ENCODE measurements around the gene SFTPD. TPM values are rescaled to one million over a fixed set of nuclear protein-coding genes. Genes with fewer than 3 reads are reported as not detected.

Gene SFTPD
- total RNA-seq, 5 donors from 2014 or later (not counting 1 experiment from before 2014, with no cell fraction given), result 0.79 to 1.1 (median 0.85) TPM; not detected in 2

GRCh38 chr10:79941146-79941545, 7.8 kb downstream of the SFTPD start:
- Mint-ChIP-seq H3K9me3 (no peaks in the 10 kb centered on the region), H3K36me3 (no peaks in the 10 kb centered on the region), H3K27ac (no peak overlapping the region), H3K4me3 (no peak overlapping the region), H3K4me1 (peaks cover 12 to 18% (median 15%) of the 10 kb centered on the region in 3 donors), H3K27me3 (peaks cover 14 to 16% of the 10 kb centered on the region in 2 donors)
- no peaks in the 10 kb centered on the region for H3K9me3 ChIP-seq
- no peak for ATAC-seq (replicated peaks in 1 of 4)
- ChIA-PET POLR2A (no interaction called here), CTCF (no interaction called here)
- no peak overlapping the region for H3K27ac ChIP-seq (ENCODE audit: low read length)
- H3K4me3 ChIP-seq (ENCODE audit: control insufficient read depth in 1 of 2, extremely low read depth in 1 of 2, low read length in 1 of 2), result no peak overlapping the region
- H3K27me3 ChIP-seq (replicated peaks in 1 of 2; ENCODE audit: control insufficient read depth in 2 of 2, extremely low read depth in 1 of 2, insufficient read depth in 2 of 2, low read length in 1 of 2), result peaks cover 0 to 35% of the 10 kb centered on the region in 2 experiments
- 100% methylated on average over 2 of the region's 4 CpGs for WGBS (ENCODE audit: insufficient coverage)
- no peak for DNase-seq
- H3K4me1 ChIP-seq (ENCODE audit: control insufficient read depth in 1 of 2, extremely low read depth in 1 of 2, insufficient read depth in 2 of 2, low read length in 2 of 2), result peaks cover 4 to 5% of the 10 kb centered on the region in 2 experiments
- H3K36me3 ChIP-seq (ENCODE audit: control insufficient read depth in 2 of 2, extremely low read depth in 1 of 2, insufficient read depth in 1 of 2, low read length in 1 of 2), result no peaks in the 10 kb centered on the region

DNA sequence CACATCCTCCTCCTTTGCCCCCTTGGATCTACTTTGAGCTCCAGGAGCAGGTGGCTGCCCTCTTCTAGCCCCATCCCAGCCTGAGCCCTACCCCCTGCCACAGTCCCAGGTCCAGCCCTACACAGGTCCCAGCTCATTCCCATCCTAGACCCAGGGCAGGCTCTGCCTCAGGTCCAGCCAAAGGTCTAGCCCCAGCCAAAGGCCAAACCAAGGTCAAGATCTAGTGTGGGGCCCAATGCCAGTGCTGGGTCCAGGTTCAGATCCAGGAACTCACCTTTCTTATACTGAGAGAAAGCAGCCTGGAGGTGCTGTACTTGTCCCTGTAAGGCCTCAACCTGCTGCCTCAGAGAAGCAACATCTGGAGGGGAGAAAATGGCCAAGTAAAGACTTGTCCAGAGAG, 8.5 kb downstream of the SFTPD start:
- Histone ChIP-seq H3K9me3 (no peaks in the 10 kb centered on the region), H3K27me3 (replicated peaks in 1 of 2; ENCODE audit: control insufficient read depth in 2 of 2, extremely low read depth in 1 of 2, insufficient read depth in 2 of 2, low read length in 1 of 2) (peaks cover 0 to 32% of the 10 kb centered on the region in 2 experiments), H3K36me3 (ENCODE audit: control insufficient read depth in 2 of 2, extremely low read depth in 1 of 2, insufficient read depth in 1 of 2, low read length in 1 of 2) (no peaks in the 10 kb centered on the region), H3K4me3 (ENCODE audit: control insufficient read depth in 1 of 2, extremely low read depth in 1 of 2, low read length in 1 of 2) (no peak overlapping the region), H3K27ac (ENCODE audit: low read length) (no peak overlapping the region), H3K4me1 (ENCODE audit: control insufficient read depth in 1 of 2, extremely low read depth in 1 of 2, insufficient read depth in 2 of 2, low read length in 2 of 2) (peaks cover 4 to 5% of the 10 kb centered on the region in 2 experiments)
- DNase-seq (no peak), ATAC-seq (replicated peaks in 1 of 4) (no peak)
- Mint-ChIP-seq H3K9me3 (no peaks in the 10 kb centered on the region), H3K36me3 (no peaks in the 10 kb centered on the region), H3K4me3 (no peak overlapping the region), H3K27me3 (peaks cover 14 to 18% of the 10 kb centered on the region in 2 donors), H3K27ac (no peak overlapping the region), H3K4me1 (peaks cover 12 to 18% (median 15%) of the 10 kb centered on the region in 3 donors)
- POLR2A ChIA-PET, result no interaction called here
- CTCF ChIA-PET, result no interaction called here

- no peaks in the 10 kb centered on the region for H3K9me3 Mint-ChIP-seq
- ChIA-PET CTCF (no interaction called here), POLR2A (no interaction called here)
- Histone ChIP-seq H3K27me3 (replicated peaks in 1 of 2; ENCODE audit: control insufficient read depth in 2 of 2, extremely low read depth in 1 of 2, insufficient read depth in 2 of 2, low read length in 1 of 2) (peaks cover 0 to 32% of the 10 kb centered on the region in 2 experiments), H3K4me1 (ENCODE audit: control insufficient read depth in 1 of 2, extremely low read depth in 1 of 2, insufficient read depth in 2 of 2, low read length in 2 of 2) (peaks cover 4 to 5% of the 10 kb centered on the region in 2 experiments), H3K27ac (ENCODE audit: low read length) (no peak overlapping the region), H3K4me3 (ENCODE audit: control insufficient read depth in 1 of 2, extremely low read depth in 1 of 2, low read length in 1 of 2) (no peak overlapping the region), H3K9me3 (no peaks in the 10 kb centered on the region), H3K36me3 (ENCODE audit: control insufficient read depth in 2 of 2, extremely low read depth in 1 of 2, insufficient read depth in 1 of 2, low read length in 1 of 2) (no peaks in the 10 kb centered on the region)
- no peaks in the 10 kb centered on the region for H3K36me3 Mint-ChIP-seq
- no peak for ATAC-seq (replicated peaks in 1 of 4)
- 100% methylated on average over 2 of the region's 2 CpGs for WGBS (ENCODE audit: insufficient coverage)
- peaks cover 17 to 22% of the 10 kb centered on the region in 2 donors for H3K27me3 Mint-ChIP-seq
- no peak for DNase-seq
- H3K27ac Mint-ChIP-seq, result no peak overlapping the region
- H3K4me1 Mint-ChIP-seq, result peaks cover 12 to 18% (median 15%) of the 10 kb centered on the region in 3 donors
- no peak overlapping the region for H3K4me3 Mint-ChIP-seq
These were observed 8.9 kb downstream of the SFTPD start for GRCh38 chr10:79939969-79940368.

- H3K36me3 Mint-ChIP-seq, result no peaks in the 10 kb centered on the region
- no peaks in the 10 kb centered on the region for H3K9me3 ChIP-seq
- H3K4me1 ChIP-seq (ENCODE audit: control insufficient read depth in 1 of 2, extremely low read depth in 1 of 2, insufficient read depth in 2 of 2, low read length in 2 of 2), result peaks cover 4 to 5% of the 10 kb centered on the region in 2 experiments
- H3K27me3 ChIP-seq (replicated peaks in 1 of 2; ENCODE audit: control insufficient read depth in 2 of 2, extremely low read depth in 1 of 2, insufficient read depth in 2 of 2, low read length in 1 of 2), result peaks cover 0 to 29% of the 10 kb centered on the region in 2 experiments
- CTCF ChIA-PET, result no interaction called here
- H3K9me3 Mint-ChIP-seq, result no peaks in the 10 kb centered on the region
- POLR2A ChIA-PET, result no interaction called here
- no peaks in the 10 kb centered on the region for H3K36me3 ChIP-seq (ENCODE audit: control insufficient read depth in 2 of 2, extremely low read depth in 1 of 2, insufficient read depth in 1 of 2, low read length in 1 of 2)
- no peak overlapping the region for H3K27ac ChIP-seq (ENCODE audit: low read length)
- WGBS (ENCODE audit: insufficient coverage), result 29% methylated on average over 4 of the region's 6 CpGs
- no peak overlapping the region for H3K4me3 Mint-ChIP-seq
- H3K4me3 ChIP-seq (ENCODE audit: control insufficient read depth in 1 of 2, extremely low read depth in 1 of 2, low read length in 1 of 2), result no peak overlapping the region
- DNase-seq (peak in 13 of 35 experiments; percentile 3 to 56 (median 11)), ATAC-seq (replicated peaks in 1 of 4) (peak in 1 of 4 experiments; percentile 14)
- no peak overlapping the region for H3K27ac Mint-ChIP-seq
- peaks cover 17 to 24% of the 10 kb centered on the region in 2 donors for H3K27me3 Mint-ChIP-seq
- H3K4me1 Mint-ChIP-seq, result peaks cover 12 to 18% (median 15%) of the 10 kb centered on the region in 3 donors
These were observed 10.0 kb downstream of the SFTPD start for GRCh38 chr10:79938728-79939406.

- peaks cover 12 to 18% (median 15%) of the 10 kb centered on the region in 3 donors for H3K4me1 Mint-ChIP-seq
- H3K9me3 Mint-ChIP-seq, result no peaks in the 10 kb centered on the region
- H3K36me3 Mint-ChIP-seq, result no peaks in the 10 kb centered on the region
- POLR2A ChIA-PET, result no interaction called here
- 94% methylated on average over 7 of the region's 10 CpGs for WGBS (ENCODE audit: insufficient coverage)
- Histone ChIP-seq H3K4me1 (ENCODE audit: control insufficient read depth in 1 of 2, extremely low read depth in 1 of 2, insufficient read depth in 2 of 2, low read length in 2 of 2) (peaks cover 4 to 5% of the 10 kb centered on the region in 2 experiments), H3K27me3 (replicated peaks in 1 of 2; ENCODE audit: control insufficient read depth in 2 of 2, extremely low read depth in 1 of 2, insufficient read depth in 2 of 2, low read length in 1 of 2) (peaks cover 0 to 24% of the 10 kb centered on the region in 2 experiments), H3K9me3 (no peaks in the 10 kb centered on the region), H3K4me3 (ENCODE audit: control insufficient read depth in 1 of 2, extremely low read depth in 1 of 2, low read length in 1 of 2) (no peak overlapping the region), H3K36me3 (ENCODE audit: control insufficient read depth in 2 of 2, extremely low read depth in 1 of 2, insufficient read depth in 1 of 2, low read length in 1 of 2) (no peaks in the 10 kb centered on the region), H3K27ac (ENCODE audit: low read length) (no peak overlapping the region)
- CTCF ChIA-PET, result no interaction called here
- no peak overlapping the region for H3K27ac Mint-ChIP-seq
- DNase-seq, result no peak
- H3K4me3 Mint-ChIP-seq, result no peak overlapping the region
- peaks cover 18 to 21% of the 10 kb centered on the region in 2 donors for H3K27me3 Mint-ChIP-seq
- no peak for ATAC-seq (replicated peaks in 1 of 4)
These were observed 11.2 kb downstream of the SFTPD start for GRCh38 chr10:79937701-79938151.

DNA sequence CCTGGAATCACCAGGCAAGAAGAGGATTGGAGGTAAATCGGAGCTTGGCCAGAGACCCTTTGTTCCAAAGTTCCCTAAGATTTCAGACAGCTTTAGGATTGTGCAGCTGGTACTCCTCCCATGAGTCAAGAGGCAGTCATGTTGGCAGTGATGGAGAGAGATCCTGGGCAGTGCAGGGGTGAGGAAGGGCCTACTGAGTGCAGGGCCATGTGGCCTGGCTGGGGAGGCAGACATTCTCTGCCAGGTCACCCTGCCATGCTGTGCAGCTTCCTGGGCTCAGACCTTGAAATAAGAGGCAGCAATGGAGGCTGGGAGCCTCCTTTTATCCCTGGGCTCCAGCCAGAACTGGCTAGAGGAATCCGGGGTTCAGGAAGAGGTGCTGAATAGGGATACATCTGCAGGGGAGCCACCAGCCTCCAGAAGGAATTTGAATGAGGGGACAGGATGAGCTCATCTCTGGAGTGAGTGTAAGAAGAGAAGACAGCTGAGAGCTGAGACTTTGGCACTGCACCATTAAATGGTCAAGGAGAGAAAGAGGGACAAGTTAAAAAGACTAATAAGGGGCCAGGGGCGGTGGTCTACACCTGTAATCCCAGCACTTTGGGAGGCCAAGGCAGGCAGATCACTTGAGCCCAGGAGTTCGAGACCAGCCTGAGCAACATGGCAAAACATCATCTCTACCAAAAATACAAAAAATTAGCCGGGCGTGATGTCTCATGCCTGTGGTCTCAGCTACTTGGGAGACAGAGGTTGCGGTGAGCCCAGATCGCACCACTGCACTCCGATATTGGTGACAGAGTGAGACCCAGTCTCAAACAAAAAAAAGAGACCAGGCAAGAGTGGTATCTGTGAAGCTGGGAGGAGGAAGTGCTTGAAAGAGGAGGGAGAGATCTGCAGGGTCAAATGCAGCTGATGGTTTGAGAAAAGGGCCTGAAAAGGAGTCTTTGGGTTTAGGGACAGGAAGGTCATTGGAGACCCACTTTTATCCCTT, 12.0 kb downstream of the SFTPD start:
- no peak overlapping the region for H3K4me3 Mint-ChIP-seq
- peaks cover 18 to 26% of the 10 kb centered on the region in 2 donors for H3K27me3 Mint-ChIP-seq
- H3K36me3 ChIP-seq (ENCODE audit: control insufficient read depth in 2 of 2, extremely low read depth in 1 of 2, insufficient read depth in 1 of 2, low read length in 1 of 2), result no peaks in the 10 kb centered on the region
- H3K27ac Mint-ChIP-seq, result peak overlapping the region in 1 of 2 donors; percentile 3
- H3K36me3 Mint-ChIP-seq, result no peaks in the 10 kb centered on the region
- H3K9me3 Mint-ChIP-seq, result no peaks in the 10 kb centered on the region
- H3K27ac ChIP-seq (ENCODE audit: low read length), result no peak overlapping the region
- WGBS (ENCODE audit: insufficient coverage), result 63% methylated on average over 6 of the region's 9 CpGs
- peaks cover 4 to 5% of the 10 kb centered on the region in 2 experiments for H3K4me1 ChIP-seq (ENCODE audit: control insufficient read depth in 1 of 2, extremely low read depth in 1 of 2, insufficient read depth in 2 of 2, low read length in 2 of 2)
- H3K27me3 ChIP-seq (replicated peaks in 1 of 2; ENCODE audit: control insufficient read depth in 2 of 2, extremely low read depth in 1 of 2, insufficient read depth in 2 of 2, low read length in 1 of 2), result peaks cover 0 to 18% of the 10 kb centered on the region in 2 experiments
- CTCF ChIA-PET, result no interaction called here
- H3K9me3 ChIP-seq, result no peaks in the 10 kb centered on the region
- peaks cover 12 to 18% (median 15%) of the 10 kb centered on the region in 3 donors for H3K4me1 Mint-ChIP-seq
- no peak overlapping the region for H3K4me3 ChIP-seq (ENCODE audit: control insufficient read depth in 1 of 2, extremely low read depth in 1 of 2, low read length in 1 of 2)
- ATAC-seq (replicated peaks in 1 of 4), result no peak
- POLR2A ChIA-PET, result no interaction called here
- DNase-seq, result no peak
